Cardiac septum (tissue), 1 donor: ENCODE data around the gene ENTREP3. TPM values are rescaled to one million over a fixed set of nuclear protein-coding genes. Genes with fewer than 3 reads are reported as not detected.
"Not testable (repeated sequence)": the region's sequence is repeated elsewhere in the genome, so short reads cannot be mapped to it uniquely, and the experiment has no call there.

Experiments
- DNase-seq: peaks from one replicate; pipeline ENCODE4 v3.0.0-alpha.2; 2020; ENCODE audit warnings: low spot score
- intact Hi-C: fragments of 100-400 bp; cut with DNase I; formaldehyde crosslinking; loops from one replicate; pipeline ENCODE4 v1.14.0; 2022
- total RNA-seq: library from RNA; stranded (reverse); fragmentation: NEBNext Ultra II Directional; extraction: Animal tissue kit (Norgen Biotek cat#: 25700); gene quantifications from one replicate; pipeline ENCODE4 v1.2.1, GENCODE V29; 2021
- donor health status: DM: no; HTN: no; CAD: no.

ENTREP3 gene
- total RNA-seq, 1 donor from 2014 or later, result 15.5 TPM

DNA sequence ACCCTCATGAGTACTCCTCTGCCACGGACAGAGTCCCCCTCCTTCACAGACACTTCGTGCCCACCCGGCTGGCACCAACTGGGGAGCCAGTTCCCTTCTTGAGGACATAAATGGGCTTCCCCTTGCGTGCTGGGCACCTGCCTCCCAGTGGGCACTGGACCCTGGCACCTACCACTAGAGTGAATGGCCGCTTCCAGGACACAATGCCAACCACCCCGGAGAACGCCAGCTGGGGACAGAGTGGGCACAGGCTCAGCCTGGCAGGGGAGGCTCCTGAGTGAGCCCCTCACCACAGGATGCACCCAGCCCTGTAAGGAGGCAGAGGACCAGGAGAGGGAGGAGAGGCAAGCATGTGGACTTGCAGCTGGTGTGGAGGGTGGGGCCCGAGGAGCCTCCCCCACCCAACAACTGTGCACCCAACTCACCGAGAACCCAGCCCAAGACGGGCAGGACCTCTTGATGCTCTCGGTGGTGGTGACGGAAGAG, 1.0 kb downstream of the ENTREP3 start:
- intact Hi-C loops, result loop anchor here (2.0 kb wide), 1 partner anchor 55 kb away; the partner anchor contains the start of gene FDPS
- no peak for DNase-seq

DNA sequence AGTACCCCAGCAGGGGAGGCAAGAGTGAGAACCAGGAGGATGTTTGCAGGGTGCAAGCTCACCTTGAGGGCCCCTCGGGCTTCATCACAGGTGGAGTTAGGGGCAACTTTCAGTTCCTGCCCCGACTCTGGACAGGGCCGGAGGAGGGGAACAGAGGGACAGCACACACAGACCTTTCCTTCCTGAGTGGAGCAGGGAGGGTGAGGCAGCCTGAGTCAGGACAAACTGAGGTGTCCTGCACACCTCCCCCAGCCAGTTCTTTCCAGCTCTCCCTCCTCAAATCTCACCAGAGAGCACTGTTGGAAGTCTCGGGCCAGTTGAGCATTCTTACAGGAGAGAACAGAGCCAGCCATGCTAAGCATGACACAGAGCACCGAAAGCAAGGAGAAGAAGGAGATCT, 1.5 kb downstream of the ENTREP3 start:
- intact Hi-C loops, result loop anchor here (2.0 kb wide), 1 partner anchor 55 kb away; the partner anchor contains the start of gene FDPS

DNA sequence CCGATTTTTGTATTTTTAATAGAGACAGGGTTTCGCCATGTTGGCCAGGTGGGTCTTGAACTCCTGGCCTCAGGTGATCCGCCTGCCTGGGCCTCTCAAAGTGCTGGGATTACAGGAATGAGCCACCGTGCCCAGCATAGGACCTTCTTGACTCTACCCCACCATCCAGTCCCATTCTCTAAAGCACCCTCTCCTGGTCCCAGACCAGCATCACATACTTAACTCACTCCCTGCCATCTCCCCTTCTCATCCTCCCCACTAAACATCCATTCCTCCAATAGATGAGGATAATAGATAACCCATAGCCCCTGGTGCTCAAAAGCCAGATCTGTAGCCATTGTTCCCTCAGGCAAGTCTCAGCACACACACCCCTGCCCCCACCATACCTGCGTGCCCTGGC, 2.1 kb downstream of the ENTREP3 start:
- no peak for DNase-seq
- intact Hi-C loops, result no loop called here

More for the DNA sequence above, 1.5 kb downstream of the ENTREP3 start:
- no peak for DNase-seq

DNA sequence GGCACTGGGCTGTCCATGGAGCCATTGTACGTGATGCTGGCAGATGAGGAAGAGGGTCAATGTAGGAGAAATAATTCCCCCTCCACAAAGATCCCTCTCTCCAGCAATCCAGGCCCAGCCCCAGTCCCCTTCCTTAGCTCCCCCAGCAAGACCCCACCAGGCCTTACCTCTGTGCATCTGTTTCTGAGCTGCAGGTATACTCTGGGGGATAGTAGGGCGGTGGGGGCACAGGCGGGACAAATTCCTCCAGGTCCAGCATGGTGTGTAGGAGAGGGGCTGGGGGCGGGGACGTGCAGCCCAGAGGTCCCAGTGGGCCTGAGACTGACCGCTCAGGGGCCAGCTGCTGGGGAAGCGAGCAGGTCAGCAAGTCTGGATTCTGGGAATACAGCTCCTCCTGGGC, 3.7 kb downstream of the ENTREP3 start:
- intact Hi-C loops, result loop anchor here (2.0 kb wide), 2 partner anchors 71 to 341 kb away; no protein-coding TSS in a partner anchor
- no peak for DNase-seq

DNA sequence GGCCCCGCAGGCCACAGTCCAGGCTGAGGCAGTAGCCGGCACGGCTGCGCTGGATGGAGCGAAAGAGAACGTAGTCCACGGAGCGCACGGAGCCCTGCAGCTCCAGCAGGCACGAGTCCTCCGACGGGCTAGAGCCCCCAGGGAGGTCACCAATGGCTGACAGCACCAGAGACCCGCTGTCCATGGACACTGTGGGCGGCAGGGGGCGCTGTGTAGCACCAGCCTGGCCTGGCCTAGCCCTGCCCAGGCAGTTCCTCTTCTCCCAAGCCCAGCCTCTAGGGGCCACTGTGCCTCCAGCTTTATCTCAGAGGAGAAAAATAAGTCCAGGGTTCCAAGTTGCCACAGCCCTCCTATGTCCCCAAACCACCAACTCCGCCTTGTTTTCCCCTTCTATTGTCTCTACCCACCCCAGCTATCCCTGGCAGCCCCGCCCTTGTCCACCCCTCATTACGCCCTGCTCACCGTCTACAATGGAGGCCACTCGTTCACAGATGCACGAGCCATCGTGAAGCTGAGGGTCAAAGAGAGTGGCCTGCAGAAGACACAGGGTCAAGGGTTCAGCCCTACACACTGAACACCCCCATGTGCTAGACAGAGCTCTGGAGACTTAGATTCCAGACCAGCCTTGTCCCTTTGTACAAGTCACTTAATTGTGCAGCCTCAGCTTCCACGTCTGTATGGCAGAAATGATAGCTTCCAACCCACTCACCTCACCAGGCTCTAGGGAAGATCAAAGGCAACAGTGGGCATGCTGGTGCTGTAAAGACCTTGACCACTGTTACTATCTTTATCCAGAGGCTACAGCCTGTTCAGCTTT, 4.4 kb downstream of the ENTREP3 start:
- intact Hi-C loops, result loop anchor here (2.0 kb wide), 2 partner anchors 72 to 342 kb away; no protein-coding TSS in a partner anchor
- peak; percentile 97 for DNase-seq

DNA sequence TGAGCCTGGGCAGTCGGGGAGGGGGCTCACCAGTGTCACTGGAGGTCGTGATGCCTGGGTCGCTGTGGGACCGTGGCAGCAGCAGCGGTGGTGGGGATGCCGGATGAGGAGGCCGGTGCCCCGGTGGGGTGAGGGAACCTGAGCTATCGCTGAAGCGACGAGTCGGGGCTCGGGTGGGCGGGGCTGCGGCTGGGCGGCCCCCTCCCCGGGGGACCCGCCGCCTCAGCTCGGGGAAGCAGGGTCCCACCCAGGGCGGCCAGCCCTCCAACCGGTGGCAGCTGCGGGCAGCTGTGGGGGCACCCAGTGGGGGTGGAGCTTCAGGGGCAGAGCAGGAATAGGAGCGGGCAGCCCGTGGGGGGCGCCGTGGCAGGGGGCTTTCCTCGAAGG, 5.0 kb downstream of the ENTREP3 start:
- intact Hi-C loops, result loop anchor here (2.0 kb wide), 2 partner anchors 73 to 343 kb away; no protein-coding TSS in a partner anchor
- no peak for DNase-seq

DNA sequence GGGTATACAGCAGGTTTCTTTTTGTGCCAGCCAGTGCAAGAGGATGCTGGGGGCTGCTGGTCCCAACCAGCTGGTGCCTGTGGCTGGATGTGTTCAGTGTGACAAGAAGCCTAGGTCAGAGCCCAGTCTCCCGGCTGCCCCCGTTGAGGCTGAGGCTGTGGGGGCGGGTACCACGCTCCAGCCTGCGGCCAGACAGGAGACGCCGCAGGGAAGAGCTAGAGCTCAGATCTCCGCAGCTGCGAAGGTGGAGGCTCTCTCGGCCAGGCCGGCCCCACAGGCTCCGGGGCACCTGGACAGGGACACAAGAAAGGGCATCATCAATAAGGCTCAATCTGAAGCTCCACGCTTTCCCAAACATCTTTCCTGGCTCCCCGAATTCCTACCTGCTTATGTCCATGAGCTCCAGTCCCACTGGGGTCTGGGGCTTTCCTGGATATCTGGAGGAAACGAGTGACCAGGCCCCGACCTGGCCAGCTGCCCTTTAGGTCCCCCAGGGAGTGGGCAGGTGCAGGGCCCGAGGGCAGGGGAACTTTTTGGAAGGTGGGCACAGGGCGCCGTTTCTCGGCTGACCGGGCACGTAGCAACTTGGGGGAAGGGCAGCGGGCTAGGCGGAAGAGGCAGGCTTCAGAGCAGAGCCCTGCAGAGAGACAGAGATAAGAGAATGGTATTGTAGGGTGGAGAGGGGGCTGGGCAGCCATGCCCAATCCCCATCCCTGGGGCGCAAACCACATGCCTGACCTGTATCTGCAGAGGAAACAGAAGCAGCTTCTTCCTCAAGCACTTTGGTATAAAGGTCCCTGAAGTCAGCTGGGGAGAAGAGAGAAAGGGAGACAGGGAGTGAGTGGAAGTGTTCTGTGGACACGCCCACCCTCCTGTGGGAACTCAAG, 7.4 kb downstream of the ENTREP3 start:
- intact Hi-C loops, result no loop called here
- DNase-seq, result no peak

DNA sequence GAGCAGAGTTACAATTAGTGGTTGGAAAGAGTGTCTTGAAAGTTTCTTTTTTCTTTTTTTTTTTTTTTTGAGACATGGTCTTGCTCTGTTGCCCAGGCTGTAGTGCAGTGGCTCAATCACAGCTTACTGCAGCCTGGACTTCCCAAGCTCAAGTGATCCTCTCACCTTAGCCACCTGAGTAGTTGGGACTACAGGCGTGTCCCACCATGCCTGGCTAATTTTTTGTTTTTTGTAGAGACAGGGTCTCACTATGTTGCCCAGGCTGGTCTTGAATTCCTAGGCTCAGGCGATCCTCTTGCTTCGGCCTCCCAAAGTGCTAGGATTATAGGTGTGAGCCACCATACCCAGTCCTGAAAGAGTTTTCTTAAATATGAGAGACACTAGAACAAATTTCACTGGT, 8.5 kb downstream of the ENTREP3 start:
- intact Hi-C loops, DNase-seq: not testable (repeated sequence)

DNA sequence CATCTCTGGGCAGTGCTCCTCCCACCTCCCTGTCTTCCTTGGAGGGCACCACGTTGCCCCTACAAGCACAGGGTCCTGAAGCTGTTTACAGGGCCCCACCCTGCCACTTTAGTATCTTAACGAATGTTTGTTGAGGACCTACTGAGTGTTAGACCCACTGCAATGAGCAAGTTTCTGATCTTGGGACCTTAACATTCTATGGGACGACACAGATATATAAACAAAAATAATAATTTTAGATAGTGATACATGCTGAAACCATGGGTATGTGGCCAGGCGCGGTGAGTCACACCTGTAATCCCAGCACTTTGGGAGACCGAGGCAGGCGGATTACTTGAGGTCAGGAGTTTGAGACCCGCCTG, 10.1 kb downstream of the ENTREP3 start:
- no peak for DNase-seq
- intact Hi-C loops, result loop anchor here (2.0 kb wide), 1 partner anchor 36 kb away; the partner anchor contains the start of gene MTX1

DNA sequence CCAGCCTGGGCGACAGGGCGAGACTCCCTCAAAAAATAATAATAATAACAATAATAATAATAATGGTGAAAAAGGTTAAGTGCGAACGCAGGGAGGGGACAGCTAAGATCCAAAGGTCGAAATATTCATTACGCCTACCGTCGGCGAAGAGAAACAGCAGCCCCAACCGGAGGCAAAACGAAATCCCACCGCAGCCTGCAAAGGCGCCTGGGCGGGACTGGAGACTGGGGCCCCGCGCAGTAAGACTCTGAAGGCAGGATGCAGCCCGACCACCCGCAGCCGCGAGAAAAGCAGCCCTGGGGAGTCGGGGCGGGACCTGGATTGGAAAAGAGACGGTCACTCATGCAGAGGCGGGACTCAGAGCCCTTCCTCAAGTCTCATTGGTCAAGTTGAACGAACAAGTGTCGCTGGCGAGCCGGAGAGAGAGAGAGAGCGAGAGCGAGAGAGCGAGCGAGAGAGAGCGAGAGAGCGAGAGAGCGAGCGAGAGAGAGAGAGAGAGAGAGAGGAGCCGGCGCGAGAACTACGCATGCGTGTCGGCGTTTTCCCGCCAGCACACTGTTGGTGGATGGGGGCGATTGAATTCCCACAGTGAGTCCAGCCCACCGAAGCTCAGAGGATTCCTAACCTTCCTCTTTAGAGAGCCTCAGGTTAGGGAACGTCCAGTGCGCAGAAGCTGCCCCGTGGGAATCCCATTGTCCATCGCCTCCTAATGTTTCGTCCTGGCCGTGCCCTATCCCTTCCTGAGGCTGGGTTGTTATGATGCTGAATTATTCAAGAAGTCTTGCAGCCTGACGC, 10.7 kb downstream of the ENTREP3 start:
- peak; percentile 98 for DNase-seq
- intact Hi-C loops, result loop anchor here (2.0 kb wide), 1 partner anchor 36 kb away; the partner anchor contains the start of gene MTX1

DNA sequence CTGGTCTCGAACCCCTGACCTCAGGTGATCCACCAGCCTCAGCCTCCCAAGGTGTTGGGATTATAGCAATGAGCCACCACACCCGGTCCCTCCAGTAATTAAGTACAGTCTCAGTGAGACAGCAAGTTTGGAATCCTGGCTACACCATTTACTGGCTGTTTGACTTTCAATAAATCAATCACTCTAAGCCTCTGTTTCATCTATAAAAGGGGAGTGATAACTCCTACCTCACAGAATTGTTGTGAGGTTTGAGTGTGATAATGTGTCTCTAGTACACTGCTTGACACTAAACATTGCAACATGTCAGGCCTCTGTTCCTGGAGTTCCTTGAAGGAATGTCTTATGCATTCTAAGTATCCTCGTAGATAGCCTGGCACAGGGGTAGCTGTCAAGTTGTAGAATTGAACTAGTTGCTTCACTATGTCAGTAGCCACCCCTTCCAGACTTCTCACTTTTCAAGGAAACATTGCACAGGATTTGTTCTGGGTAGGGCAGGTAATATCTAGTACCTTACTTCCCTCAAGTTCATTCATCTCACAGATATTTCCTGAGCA, 12.4 kb downstream of the ENTREP3 start:
- DNase-seq, result no peak

DNA sequence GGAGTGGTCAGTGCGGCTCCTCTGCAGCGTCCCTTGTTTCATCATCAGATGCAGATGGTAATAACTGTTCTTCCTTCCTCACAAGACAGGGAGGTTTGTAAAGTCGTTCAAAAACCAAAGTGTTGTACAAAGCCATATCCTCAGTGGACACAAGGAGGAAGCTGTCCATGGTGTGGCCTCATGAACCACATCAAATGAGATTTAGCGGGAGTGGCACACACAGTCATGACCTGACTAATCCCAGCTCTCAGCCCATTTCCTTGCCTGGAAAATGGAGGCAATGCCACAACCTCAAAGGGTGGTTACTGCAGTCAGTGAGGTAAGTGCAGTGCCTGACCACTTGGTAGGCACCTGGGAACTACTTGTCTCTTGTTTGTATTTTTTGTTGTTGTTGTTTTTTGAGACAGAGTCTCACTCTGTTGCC, 13.4 kb downstream of the ENTREP3 start:
- intact Hi-C loops, result no loop called here
- no peak for DNase-seq

More for the DNA sequence above, 12.4 kb downstream of the ENTREP3 start:
- intact Hi-C loops, result no loop called here

DNA sequence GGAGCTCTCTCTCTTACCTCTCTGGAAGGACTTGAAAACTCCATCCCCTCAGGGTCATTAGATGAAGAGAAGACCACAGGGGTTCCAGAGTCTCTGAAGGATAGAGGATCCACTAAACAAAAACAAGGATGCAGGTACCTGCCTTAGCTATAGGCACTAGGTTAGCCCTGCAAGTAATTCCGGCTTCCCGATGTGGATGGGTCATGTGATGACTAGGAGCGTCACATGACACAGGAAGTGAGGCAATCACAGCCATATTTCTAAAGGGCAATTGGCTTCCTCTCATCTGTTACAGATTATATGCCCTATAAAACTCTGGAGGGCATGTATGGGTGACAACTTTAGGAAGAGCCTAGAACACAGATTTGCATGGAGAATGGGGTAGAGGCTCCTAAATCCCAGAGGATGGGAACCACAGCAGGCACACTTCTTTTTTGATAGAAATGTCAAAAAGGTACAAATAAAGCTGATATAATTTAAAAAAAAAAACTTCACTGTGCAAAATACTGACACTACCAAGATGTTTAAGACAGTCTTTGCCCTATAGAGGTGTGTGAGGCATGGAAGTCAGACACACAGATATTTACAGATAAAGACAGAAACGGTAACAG, 14.1 kb downstream of the ENTREP3 start:
- intact Hi-C loops, result no loop called here
- peak; percentile 92 for DNase-seq

DNA sequence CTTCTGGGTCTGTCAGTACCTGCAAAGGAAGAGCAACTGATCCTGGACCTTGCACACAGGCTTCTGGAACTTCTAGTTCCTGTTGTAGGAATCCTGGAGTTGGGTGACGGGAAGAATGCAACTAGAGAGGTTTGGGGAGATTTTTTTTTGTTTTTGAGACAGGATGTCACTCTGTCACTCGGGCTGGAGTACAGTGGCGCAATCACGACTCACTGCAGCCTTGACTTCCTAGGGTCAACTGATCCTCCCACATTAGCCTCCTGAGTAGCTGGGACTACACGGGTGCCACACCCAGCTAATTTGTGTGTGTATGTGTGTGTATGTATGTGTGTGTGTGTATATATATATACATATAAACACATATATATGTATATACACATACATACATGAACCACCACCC, 18.8 kb downstream of the ENTREP3 start:
- DNase-seq, result no peak
- intact Hi-C loops, result no loop called here

DNA sequence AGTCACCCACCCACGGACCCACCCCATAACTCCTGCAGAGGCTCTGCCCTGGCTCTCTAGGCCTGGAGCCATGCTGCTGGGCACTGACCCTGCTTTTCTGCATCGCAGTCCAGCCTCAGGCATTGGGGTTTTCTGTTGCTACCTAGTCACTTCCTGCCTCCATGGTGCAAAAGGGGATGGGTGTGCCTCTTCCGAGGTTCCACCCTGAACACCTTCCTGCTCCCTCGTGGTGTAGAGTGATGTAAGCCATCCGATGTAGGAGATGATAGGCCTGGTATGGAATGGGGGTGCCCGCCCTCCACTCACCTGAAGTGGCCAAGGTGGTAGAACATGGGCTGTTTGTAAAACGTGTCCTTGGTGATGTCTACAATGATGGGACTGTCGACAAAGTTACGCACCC, 19.9 kb downstream of the ENTREP3 start:
- intact Hi-C loops, DNase-seq: not testable (repeated sequence)

DNA sequence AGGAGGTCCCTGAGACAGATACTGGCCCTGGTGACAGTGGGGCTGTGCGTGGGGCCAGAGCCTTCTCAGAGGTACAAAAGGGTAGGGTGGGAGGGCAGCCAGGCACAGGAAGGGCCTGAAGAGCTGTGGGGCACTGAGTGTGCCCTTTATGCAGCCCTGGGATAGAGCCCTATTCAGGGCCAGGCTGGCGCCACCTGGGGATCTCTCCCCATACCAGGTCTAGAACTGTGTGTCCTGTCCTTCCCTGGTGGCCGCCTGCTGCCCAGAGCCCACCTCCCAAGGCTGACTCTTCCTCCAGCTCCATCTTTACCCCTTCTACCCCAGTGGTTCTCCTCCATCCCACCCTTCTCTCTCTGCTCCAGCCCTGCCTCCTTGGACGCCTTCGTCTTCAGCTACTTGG, 21.8 kb downstream of the ENTREP3 start:
- DNase-seq, intact Hi-C loops: not testable (repeated sequence)

DNA sequence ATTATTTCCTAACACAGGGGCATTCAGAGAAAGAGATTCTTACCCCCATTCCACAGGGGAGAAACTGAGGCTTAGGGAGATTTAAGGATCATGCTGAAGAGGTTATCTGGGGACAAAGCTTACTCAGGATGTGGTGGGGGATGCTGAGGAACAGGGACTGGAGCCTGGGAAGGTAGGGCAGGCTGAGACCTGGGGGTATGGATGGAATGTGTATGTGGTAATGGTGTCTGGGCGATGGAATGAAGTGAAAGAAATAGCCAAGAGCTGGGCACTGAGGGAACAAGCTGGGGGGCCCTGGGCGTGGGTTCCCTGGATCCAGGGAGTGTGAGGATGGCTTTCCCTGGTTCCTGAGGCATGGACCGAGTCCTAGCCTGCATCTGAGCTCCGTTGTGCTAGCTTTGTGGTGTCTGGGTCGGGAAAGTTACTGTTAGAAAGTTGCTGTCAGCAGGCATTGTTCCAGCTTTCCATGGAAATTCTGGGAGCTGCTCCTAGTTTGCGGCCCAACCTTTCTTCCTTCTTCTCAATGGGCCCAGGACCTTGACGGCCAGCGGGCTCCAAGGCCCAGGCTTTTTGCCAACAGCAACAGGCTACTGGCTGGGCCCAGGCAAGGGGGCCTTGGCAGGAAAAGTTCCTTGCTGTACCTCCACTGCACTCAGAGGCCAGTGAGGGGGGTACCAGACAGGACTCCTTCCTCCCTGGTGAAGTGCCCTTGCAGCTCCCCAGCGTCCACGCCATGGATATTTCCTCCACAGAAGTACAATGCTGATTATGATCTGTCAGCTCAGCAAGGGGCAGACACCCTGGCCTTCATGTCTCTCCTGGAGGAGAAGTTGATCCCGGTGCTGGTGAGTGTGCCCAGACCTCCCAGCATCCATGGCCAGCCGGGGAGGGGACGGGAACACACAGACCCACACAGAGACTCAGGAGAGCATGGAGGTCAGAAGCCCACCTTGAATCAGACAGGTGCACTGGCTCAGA, 23.0 kb downstream of the ENTREP3 start:
- intact Hi-C loops, DNase-seq: not testable (repeated sequence)
